Measurements from ENCODE around the gene MAPK8.

DNA sequence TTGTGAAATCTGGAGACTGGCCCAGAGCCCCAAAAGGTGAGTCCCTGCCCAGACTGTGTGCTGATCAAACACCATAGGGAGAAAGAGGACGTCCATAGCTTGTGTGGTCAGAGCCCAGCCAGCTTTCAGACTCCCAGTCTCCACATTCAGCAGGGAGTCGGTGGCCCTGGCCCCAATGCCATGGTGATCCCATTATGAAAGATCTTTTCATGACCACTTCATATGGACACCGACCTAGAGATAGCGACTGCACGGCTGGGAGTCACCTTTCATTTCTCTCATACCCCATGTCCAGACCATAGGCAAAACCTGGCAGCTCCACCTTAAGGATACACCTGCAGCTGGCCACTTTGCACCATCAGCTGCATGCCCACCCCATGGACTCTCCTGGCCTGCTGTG is 172.0 kb downstream of the MAPK8 start:
- TF ChIP-seq, protein P1, sequence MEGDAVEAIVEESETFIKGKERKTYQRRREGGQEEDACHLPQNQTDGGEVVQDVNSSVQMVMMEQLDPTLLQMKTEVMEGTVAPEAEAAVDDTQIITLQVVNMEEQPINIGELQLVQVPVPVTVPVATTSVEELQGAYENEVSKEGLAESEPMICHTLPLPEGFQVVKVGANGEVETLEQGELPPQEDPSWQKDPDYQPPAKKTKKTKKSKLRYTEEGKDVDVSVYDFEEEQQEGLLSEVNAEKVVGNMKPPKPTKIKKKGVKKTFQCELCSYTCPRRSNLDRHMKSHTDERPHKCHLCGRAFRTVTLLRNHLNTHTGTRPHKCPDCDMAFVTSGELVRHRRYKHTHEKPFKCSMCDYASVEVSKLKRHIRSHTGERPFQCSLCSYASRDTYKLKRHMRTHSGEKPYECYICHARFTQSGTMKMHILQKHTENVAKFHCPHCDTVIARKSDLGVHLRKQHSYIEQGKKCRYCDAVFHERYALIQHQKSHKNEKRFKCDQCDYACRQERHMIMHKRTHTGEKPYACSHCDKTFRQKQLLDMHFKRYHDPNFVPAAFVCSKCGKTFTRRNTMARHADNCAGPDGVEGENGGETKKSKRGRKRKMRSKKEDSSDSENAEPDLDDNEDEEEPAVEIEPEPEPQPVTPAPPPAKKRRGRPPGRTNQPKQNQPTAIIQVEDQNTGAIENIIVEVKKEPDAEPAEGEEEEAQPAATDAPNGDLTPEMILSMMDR (conservative IDR thresholded peaks at IDR 0.05; ENCODE audit: low read depth, low read length) = no peak
- TF ChIP-seq CEBPB (IDR thresholded peaks at IDR 0.05; ENCODE audit: low read depth, low read length) = no peak
- TF ChIP-seq RAD21 (IDR thresholded peaks at IDR 0.05; ENCODE audit: low read length) = no peak
- TF ChIP-seq CHD1 (IDR thresholded peaks at IDR 0.05; ENCODE audit: low read depth, low read length) = no peak
- TF ChIP-seq, protein P2, sequence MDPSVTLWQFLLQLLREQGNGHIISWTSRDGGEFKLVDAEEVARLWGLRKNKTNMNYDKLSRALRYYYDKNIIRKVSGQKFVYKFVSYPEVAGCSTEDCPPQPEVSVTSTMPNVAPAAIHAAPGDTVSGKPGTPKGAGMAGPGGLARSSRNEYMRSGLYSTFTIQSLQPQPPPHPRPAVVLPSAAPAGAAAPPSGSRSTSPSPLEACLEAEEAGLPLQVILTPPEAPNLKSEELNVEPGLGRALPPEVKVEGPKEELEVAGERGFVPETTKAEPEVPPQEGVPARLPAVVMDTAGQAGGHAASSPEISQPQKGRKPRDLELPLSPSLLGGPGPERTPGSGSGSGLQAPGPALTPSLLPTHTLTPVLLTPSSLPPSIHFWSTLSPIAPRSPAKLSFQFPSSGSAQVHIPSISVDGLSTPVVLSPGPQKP (IDR thresholded peaks at IDR 0.05; ENCODE audit: borderline replicate concordance, low read depth, low read length) = no peak
- TF ChIP-seq BHLHE40 (IDR thresholded peaks at IDR 0.05; ENCODE audit: low read depth, low read length) = no peak
- no peak for TF ChIP-seq MXI1 (IDR thresholded peaks at IDR 0.05; ENCODE audit: borderline replicate concordance, low read depth, low read length)
- TF ChIP-seq POLR2A (IDR thresholded peaks at IDR 0.05; ENCODE audit: low read depth, low read length) = no peak
- TF ChIP-seq FOS (IDR thresholded peaks at IDR 0.05; ENCODE audit: low read depth, low read length) = no peak
- TF ChIP-seq MAZ (IDR thresholded peaks at IDR 0.05; ENCODE audit: borderline replicate concordance, low read depth, low read length) = no peak

All from IMR-90 (cell line).